CD1c-positive myeloid dendritic cell (primary cell): ENCODE data around the gene DNAH1.
A peak's percentile ranks its signal among the peaks of the same experiment; 100 is the strongest.
"Not testable (repeated sequence)": the region's sequence is repeated elsewhere in the genome, so short reads cannot be mapped to it uniquely, and the experiment has no call there.

Experiments used
- DNase-seq: peaks from one replicate; pipeline ENCODE4 v3.0.0-alpha.2; 2016; ENCODE audit errors: extremely low spot score

The DNAH1 gene

DNA sequence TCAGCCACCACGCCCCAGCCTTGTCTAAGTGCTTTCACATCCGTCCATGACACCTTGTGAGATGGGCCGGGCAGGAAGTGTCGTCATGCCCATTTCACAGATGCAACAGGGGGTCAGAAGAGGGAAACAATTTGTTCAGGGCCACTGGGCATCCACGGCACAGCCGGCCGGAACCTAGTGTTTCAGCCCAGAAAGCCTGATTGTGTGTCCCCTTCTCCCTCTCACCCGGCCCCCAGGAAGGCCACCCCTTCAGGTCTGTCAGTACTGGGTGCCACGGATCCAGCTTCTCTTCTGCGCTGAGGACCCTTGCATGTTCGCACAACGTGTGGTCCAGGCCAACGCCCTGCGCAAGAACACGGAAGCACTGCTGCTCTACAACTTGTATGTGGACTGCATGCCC lies 15.8 kb downstream of the DNAH1 start:
- DNase-seq, result no peak

DNA sequence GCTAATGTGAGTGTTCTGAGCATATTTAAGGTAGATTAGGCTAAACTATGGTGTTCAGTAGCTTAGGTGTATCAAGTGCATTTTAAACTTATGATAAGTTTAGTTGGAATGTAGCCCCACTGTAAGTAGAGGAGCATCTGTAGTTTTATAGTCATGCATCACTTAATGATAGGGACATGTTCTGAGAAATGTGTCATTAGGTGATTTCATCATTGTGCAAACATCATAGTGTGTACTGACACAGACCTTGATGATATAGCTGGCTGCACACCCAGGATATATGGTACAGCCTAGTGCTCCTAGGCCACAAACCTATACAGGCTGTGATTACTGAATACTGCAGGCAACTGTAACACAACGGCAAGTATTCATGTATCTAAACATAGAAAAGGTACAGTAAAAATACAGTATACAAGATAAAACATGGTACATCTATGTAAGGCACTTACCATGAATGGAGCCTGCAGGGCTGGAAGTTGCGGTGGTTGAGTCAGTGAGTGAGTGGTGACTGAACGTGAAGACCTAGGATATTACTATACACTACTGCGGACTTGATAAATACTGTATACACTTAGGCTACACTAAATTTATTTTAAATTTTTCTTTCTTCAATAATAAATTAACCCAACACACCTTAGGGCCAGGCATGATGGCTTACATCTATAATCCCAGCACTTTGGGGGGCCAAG lies 17.9 kb downstream of the DNAH1 start:
- DNase-seq, result no peak

DNA sequence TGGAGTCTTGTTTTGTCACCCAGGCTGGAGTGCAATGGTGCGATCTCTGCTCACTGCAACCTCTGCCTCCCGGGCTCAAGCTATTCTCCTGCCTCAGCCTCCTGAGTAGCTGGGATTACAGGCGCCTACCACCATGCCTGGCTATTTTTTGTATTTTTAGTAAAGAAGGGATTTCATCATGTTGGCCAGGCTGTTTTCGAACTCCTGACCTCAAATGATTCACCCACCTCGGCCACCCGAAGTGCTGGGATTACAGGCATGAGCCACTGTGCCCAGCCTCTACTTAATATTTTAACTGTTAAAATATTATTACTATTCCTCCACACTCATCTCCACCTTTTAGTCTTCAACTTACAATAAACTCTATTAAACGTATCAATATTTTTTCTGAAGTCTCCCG lies 22.0 kb downstream of the DNAH1 start:
- DNase-seq, result not testable (repeated sequence)

DNA sequence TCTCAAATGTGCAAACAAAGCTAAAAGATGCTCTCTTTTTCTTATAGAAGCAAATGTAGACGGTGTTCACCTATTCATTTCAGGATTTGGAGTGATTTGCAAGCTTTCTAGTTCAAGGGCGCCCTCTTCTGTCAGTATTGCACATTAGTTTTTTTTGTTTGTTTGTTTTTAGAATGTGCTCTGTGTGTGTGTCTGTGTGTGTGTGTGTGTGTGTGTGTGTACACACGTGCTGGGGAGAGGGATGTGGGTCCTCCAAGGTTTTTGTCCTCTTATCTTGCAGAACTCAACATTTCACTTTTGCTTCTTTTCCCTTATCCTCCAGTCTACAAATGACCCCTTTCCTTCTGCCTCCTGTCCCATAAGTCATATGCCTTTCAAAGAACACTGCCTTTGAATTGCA lies 23.5 kb downstream of the DNAH1 start:
- DNase-seq, result peak; percentile 82

DNA sequence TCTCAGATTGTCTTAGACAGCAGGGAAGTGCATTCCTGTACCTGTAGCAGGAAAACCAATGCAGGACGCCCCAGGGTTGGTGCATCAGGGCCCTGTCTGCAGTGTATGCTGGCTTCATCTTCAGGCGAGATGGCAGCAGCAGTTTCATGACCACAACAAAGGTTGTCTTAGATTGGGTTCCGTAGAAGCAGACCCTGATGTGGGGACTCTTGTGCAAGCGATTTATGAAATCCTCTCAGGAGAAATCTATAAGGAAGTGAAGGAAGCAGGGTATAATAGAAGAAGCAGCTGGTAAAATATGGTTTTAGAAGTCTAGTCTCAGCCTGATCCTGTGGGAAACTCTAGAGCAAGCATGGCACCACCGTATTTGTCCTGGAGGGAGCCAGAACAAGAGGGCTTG lies 25.0 kb downstream of the DNAH1 start:
- DNase-seq, result peak; percentile 21

DNA sequence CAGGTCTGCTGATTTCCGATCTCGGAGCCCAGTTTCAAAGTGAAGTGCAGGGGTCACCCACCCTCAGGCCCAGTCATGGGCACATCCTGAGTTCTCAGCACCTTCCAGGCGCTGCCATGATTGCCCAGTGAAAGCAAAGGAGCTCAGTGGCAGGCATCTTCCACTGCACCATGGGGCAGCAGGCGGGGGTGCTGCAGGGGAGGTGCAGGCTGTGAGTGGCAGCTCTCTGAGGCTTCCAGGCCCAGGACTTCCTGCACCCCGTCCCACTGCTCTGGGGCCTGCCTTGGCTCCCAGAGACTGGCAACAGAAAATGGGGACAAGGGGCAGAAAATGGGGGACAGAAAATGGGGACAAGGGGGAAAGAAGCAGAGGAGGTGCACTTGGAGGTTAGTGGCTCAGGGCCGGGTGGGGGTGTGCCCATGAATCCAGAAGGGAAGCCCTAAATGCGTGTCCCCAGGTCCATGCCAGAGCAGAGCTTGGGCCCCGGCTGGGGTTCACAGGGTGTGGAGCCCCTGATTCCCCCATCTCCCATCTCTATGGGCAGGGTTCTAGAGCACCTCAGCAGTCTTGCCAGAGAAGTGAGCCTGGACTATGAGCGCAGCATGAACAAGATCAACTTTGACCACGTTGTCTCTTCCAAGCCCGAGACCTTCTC lies 28.0 kb downstream of the DNAH1 start:
- DNase-seq, result no peak

DNA sequence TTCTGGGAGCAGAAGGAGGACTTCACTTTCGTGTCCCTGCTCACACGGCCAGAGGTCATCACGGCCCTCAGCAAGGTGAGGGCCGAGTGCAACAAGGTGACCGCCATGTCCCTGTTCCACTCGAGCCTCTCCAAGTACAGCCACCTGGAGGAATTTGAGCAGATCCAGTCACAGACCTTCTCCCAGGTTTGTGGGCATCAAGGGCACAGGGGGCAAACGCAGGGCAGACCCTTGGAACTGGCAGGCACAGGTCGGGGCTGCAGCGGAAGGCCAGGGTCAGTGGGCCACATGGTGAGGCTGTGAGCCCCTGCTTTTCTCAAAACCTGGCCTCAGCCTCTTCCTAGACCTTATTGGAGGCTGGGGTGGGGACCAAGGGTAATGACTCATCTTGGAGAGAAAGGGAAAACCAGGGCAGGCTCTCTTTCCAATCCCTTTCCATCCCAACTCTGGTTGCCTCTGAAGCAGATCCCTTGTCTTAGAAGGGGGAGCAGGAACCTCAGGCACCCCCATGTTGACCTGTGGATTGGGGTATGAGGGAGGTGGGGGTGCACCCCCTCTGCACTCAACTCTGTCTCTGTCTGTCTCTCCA lies 29.5 kb downstream of the DNAH1 start:
- no peak for DNase-seq

DNA sequence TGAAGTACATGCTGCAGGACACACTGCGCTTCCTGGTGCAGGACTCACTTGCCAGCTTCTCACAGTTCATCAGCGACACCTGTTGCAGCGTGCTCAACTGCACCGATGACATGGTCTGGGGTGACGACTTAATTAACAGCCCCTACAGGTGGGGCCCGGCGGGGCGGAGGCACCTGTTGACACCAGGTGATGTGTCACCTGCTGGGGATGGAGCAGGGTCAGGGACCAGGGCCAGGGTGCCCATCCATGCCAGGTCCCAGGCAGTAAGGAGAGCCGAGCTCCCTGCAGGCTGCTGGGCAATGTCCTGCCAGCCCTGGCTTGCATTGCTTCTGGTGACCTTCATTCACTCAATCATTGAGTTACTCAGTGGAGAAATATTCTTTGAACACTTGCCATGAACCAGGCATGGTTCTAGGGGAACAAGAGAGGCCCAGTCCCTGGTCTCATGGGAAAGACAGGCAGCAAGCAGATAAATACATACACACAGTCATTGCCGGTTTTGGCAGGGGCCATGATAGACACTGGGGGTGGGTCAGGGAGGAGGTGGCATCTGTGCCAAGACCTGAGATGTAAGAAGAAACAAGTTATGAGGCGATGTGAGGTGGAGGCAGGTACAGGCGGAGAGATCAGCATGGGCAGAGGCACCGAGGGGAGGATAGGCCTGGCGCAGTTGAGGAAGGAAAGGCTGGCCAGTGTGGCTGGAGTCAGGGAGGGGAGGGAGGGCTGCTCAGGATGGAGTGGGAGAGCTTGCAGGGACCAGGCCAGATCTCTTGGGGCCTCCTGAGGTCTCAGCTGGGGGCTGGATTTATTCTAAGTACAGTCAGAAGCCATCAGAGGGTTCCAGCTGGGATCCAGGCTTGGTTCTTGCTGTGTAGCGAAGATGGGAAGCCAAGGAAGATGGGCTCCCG lies 30.8 kb downstream of the DNAH1 start:
- no peak for DNase-seq

DNA sequence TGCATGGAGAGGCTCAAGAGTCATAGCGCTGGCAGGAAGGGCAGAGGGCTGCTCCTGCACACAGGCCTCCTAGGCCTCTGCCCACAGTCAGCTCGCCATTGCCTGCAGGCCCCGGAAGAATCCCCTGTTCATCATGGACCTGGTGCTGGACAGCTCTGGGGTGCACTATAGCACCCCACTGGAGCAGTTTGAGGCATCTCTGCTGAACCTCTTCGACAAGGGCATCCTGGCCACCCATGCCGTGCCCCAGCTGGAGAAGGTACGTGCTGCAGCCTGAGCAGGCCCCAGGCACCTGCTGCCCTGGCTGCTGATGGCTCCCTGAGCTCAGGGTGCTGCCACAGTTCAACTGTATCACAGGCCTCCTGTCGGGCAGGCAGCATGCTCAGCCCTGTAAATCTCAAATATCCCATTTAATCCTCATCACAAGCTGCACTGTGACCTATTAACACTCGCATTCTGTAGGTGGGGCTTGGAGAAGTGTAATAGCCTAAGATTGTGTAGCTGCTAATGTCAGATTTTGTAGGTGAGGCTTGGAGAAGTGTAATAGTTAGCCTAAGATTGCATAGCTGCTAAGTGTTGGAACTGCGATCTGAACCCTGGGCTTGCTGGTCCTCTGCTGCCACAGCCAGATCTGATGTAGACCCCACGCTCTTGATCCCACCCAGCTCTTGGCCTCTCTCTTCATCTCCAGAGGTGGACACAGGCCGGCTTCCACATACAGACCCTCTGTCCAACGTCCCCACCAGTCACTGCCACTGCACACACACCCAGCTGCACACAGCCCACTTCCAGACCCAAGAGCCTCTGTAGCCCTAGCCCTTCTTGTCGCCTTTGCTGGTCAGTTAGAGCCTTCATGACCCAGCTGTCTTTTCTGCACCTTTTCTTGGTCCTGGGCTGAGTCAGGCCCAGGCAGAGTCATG lies 31.9 kb downstream of the DNAH1 start:
- no peak for DNase-seq

DNA sequence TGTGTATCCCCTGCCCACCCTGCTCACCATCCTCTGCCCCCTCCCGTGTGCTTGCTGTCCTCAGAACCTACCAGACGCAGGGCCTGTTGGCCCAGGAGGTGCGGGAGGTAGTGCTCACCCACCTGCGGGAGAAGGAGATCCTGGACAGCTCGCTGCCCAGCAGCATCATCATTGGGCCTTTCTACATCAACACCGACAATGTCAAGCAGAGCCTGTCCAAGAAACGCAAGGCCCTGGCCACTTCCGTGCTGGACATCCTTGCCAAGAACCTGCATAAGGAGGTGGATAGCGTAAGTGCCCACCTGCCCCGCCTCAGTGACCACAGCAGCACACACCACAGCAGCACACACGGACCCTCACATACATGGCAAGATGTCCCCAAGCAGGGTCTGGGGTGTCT lies 33.0 kb downstream of the DNAH1 start:
- DNase-seq, result no peak

DNA sequence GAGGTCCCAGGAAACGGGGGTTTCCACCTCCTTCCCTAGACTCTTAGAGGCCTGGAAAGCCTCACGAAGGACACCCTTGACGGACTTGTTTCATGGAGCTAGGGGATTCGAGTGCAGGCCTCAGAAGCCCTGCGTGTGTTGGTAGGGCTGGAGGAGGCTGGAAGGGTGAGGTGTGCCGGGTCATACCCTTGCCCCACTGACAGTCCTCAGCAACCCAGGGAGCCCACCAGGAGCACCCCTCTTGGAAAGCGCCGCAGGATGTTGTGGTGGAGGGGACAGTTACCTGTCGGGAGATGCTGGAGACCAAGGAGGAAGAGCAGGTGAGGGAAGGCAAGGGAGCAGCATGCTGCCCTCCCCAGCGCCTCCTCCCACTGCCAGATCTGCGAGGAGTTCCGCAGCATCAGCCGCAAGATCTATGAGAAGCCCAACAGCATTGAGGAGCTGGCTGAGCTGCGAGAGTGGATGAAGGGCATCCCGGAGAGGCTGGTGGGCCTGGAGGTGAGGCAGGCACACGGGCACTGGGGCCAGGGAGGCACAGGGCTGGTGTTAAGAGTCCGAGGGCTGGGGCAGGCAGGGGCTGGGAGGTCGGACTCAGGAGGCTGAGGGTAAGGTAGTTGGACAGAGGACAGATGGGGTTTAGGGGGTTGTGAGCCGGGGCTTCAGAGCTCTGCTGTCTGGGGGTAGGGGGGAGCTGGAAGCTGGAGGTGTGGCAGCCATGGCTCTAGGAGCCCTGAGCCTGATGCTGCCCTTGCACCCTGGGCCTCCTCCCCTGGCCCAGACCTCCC lies 33.7 kb downstream of the DNAH1 start:
- DNase-seq, result no peak

DNA sequence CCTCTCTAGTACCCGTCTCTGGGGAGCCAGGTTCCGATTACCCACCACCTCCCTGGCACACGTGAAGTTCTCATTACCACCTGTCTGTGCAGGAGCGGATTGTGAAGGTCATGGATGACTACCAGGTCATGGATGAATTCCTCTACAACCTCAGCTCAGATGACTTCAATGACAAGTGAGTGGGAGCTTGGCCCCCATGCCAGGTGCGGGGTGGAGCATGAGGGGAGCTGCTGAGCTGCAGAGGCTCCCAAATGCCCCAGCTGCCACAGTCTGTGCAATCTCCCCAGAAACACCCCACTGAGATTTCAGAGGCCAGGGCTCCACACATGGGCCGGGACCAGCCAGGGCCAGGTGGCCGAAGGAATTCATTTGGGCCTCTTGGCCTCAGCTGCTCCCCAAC lies 34.3 kb downstream of the DNAH1 start:
- DNase-seq, result no peak

DNA sequence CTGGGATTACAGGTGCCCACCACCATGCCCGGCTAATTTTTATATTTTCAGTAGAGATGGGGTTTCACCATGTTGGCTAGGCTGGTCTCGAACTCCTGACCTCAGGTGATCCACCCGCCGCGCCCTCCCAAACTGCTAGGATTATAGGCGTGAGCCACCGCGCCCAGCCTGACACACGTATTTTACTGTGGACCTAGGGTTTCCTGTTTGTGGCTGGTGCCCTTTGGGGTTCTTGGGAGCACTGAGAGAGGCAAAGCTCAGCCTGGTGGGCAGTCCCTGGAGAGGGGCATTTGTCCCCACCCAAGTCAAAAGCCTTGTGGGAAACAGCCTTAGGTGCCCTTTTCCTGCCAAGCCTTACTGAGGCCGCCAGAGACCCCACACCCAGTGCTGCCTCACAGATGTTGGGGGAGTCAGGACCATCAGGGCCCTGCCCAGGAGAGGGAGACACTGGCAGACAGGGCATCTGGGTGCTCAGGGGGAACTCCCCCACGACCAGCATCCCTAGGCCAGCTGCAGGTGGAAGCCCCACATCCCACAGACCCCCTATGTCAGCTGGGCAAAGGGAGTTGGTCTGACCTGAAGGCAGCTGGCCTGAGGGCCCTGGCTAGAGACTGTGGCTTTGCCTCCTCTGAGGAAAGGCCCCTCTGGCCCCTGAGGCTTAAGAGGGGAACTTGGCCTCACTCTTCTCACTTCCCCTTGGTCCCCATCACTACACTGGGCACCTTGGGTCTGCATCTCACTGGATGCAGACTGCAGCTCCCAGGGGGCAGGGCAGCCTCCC lies 35.1 kb downstream of the DNAH1 start:
- no peak for DNase-seq

DNA sequence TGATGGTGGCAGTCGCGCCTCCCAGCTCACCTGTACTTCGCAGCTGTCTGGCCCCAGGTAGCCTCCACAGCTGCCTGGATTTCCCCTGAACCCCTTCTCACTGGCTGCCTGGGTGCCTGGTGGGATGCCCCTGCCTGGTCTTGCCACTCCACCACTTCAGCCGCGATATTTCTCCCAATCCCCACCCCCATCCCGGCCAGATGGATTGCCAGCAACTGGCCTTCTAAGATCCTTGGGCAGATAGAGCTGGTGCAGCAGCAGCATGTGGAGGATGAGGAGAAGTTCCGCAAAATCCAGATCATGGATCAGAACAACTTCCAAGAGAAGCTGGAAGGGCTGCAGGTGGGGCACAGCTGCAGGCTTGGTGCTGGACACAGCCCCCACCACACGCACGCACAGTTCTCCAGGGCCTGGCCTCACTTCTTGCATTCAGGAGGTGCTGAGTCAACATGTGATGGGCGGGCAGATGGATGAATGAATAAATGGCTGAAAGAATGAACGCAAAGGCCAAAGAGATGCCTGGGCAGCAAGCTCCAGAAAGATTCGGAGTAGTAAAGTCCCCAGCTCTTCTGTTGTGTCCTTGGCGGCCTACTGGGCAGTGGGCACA lies 35.7 kb downstream of the DNAH1 start:
- no peak for DNase-seq

DNA sequence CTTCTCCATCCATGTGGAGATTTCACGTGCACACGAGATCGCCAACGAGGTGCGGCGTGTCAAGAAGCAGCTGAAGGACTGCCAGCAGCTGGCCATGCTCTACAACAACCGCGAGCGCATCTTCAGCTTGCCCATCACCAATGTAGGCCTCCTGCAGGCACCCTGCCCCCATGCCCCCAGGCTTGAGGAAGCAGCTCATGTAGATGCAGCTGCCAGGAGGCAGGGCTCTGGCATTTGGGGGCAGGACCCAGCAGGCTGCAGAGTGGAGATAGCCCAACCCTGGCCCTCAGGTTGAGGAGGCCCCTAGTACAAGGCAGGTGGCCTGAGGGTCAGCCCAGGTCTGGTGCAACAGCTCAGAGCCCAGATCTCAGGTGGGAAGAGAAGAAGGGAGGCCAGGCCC lies 36.4 kb downstream of the DNAH1 start:
- DNase-seq, result no peak

DNA sequence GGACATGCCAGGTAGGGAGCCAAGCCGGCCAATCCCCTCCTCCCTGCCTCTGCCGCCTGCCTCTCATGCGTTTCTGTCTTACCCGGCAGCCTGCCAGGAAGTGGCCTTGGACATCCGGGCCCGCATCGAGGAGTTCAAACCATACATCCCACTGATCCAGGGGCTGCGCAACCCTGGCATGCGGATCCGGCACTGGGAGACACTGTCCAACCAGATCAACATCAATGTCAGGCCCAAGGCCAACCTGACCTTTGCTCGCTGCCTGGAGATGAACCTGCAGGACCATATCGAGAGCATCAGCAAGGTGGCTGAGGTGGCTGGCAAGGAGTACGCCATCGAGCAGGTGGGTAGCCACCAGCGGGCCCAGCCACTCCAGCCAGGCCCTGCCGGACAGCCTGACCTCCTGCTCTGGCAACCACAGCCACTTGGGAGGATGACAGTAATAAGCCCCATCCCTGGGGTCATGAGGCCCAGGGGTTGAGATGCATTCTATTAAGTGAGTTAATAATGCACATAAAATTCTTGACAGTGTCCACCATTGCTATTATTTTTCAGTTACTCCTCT lies 37.3 kb downstream of the DNAH1 start:
- DNase-seq, result no peak

DNA sequence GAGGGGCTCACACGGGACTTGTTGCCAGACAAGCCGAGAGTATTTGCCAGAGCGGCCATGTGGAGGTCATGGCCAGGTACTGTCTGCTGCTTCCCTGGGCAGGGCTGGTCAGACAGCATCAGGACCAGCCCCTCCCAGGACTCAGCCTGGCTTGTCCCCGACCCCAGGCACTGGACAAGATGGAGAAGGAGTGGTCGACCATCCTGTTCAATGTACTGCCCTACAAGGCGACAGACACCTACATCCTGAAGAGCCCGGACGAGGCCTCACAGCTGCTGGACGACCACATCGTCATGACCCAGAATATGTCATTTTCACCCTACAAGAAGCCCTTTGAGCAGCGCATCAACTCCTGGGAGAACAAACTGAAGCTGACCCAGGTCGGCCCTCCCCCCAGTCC lies 38.6 kb downstream of the DNAH1 start:
- DNase-seq, result no peak

DNA sequence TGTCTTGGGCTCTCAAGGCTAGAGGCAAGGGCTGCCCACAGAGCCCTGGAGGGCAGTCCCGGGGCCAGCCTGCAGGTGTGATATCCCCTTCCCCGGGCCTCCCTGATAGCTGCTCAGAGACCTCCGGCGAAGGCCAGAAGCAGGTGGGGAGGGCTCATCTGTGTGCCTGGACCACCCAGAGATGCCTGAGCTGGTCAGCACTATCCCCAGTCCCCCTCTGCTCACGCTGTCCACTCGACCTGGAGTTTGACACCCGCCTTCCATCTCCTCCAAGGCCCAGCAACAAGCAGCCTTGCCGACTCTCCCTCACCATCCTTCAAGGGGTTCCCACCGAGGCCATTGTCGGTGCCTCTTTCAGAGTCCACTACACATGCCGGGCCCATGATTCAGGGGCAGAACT lies 39.4 kb downstream of the DNAH1 start:
- no peak for DNase-seq

DNA sequence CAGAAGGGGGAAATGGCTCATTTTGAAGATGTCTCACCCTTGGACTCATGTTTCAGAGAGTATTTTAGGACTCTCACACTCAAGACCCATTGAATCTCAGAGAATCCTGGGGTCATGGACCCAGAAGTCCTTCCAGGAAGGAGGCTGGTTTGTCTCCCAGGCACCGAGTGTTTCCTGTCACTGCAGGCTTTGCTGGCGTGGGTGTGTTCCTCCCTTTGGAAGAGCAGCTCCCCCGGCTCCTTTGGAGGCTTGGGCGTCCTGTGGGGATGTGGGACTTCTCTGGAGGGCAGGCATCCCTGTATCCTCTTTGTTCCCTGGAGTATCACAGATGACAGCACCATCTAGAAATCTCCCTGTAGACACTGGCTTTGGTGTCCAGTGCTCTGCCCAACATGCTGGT lies 40.0 kb downstream of the DNAH1 start:
- DNase-seq, result no peak
